Gastroesophageal sphincter (tissue), 4 donors: ENCODE results near the gene PLCL1. TPM values are rescaled to one million over a fixed set of nuclear protein-coding genes. Genes with fewer than 3 reads are reported as not detected.

Experiments
- ATAC-seq: fragments of 150-250 bp; one replicate; pipeline ENCODE4 v1.9.1; 2016; ENCODE audit warnings: mild to moderate bottlenecking, moderate library complexity
- H3K27ac ChIP-seq, 4 donors: fragments of 200-600 bp; sonication (generic) in 3 of 4; 1 replicate in 3 of 4; 2 replicates in 1 of 4; pipeline ENCODE4 v1.5.1; 2016 to 2019
- H3K27me3 ChIP-seq: fragments of 200-600 bp; sonication (generic); one replicate; pipeline ENCODE4 v1.5.1; 2019
- H3K36me3 ChIP-seq, 2 donors: fragments of 200-600 bp; sonication (generic); one replicate each; pipeline ENCODE4 v1.5.1; 2019; ENCODE audit warnings: control low read depth in 1 of 2
- H3K4me1 ChIP-seq, 3 donors: fragments of 200-600 bp; sonication (generic); 1 replicate in 2 of 3; 2 replicates in 1 of 3; pipeline ENCODE4 v1.5.1; 2016 to 2019; ENCODE audit warnings: control low read depth in 2 of 3
- H3K4me3 ChIP-seq, 2 donors: fragments of 200-600 bp; sonication (generic); one replicate each; pipeline ENCODE4 v1.5.1; 2019; ENCODE audit warnings: mild to moderate bottlenecking in 1 of 2, moderate library complexity in 1 of 2
- H3K9me3 ChIP-seq, 3 donors: fragments of 200-600 bp; sonication (generic); one replicate each; pipeline ENCODE4 v1.5.1; 2017 to 2019; ENCODE audit warnings: control low read depth in 2 of 3
- CTCF ChIP-seq, 4 experiments: fragments of 200-600 bp in 2 of 4; fragments of 450-650 bp in 2 of 4; sonication (generic) in 1 of 4; IDR thresholded peaks; one replicate each; pipeline ENCODE4 v1.5.1; 2017 to 2019; ENCODE audit warnings: antibody characterized with exemption in 4 of 4, mild to moderate bottlenecking in 2 of 4, moderate library complexity in 2 of 4
- EP300 ChIP-seq: sonication (generic); formaldehyde crosslinking; IDR thresholded peaks from one replicate; pipeline ENCODE4 v1.6.1; 2017; ENCODE audit warnings: antibody characterized with exemption, mild to moderate bottlenecking
- POLR2A ChIP-seq, 2 donors: fragments of 450-650 bp; IDR thresholded peaks; one replicate each; pipeline ENCODE4 v1.6.1; 2017; ENCODE audit warnings: antibody characterized with exemption in 2 of 2, mild to moderate bottlenecking in 2 of 2, moderate library complexity in 1 of 2
- POLR2AphosphoS5 ChIP-seq: sonication (generic); formaldehyde crosslinking; IDR thresholded peaks from one replicate; pipeline ENCODE4 v1.6.1; 2017; ENCODE audit warnings: antibody characterized with exemption
- WGBS, 2 donors: methylation state at CpG; one replicate each; pipeline ENCODE4 v1.1.5; 2018; ENCODE audit warnings: low coverage in 1 of 2; 5-methylcytosine and 5-hydroxymethylcytosine counted together
- total RNA-seq, 4 donors: library from RNA; depleted of rRNA; stranded (reverse); fragments of >200 nt; gene quantifications; one replicate each; pipeline ENCODE4 v1.1.0, GENCODE V29; 2016

Gene PLCL1
- total RNA-seq, 4 donors from 2014 or later: 23.4 to 89.2 (median 47.4) TPM

- Histone ChIP-seq H3K36me3 (peaks cover 0 to 23% of the 10 kb centered on the region in 2 donors), H3K27ac (peak overlapping the region in 1 of 4 donors; percentile 17), H3K4me3 (no peak overlapping the region), H3K9me3 (no peaks in the 10 kb centered on the region), H3K27me3 (no peaks in the 10 kb centered on the region), H3K4me1 (peaks cover 0 to 31% (median 10%) of the 10 kb centered on the region in 3 donors)
- WGBS, 2 donors: 20 to 33% methylated on average over 1 of the region's 1 CpG
- TF ChIP-seq EP300 (no peak), CTCF (IDR thresholded peaks at IDR 0.05) (no peak), POLR2A (IDR thresholded peaks at IDR 0.05) (no peak), POLR2AphosphoS5 (no peak)
- no peak for ATAC-seq
Observed at GRCh38 chr2:198100346-198100745, 296.0 kb downstream of the PLCL1 start.

- no peak overlapping the region for H3K4me3 ChIP-seq
- no peak overlapping the region for H3K27ac ChIP-seq
- no peak for ATAC-seq
- H3K27me3 ChIP-seq: no peaks in the 10 kb centered on the region
- TF ChIP-seq CTCF (IDR thresholded peaks at IDR 0.05) (no peak), EP300 (no peak), POLR2A (IDR thresholded peaks at IDR 0.05) (no peak)
- no peaks in the 10 kb centered on the region for H3K9me3 ChIP-seq
- peaks cover 0 to 39% (median 6%) of the 10 kb centered on the region in 3 donors for H3K4me1 ChIP-seq
- H3K36me3 ChIP-seq: peaks cover 0 to 23% of the 10 kb centered on the region in 2 donors
- WGBS, 2 donors: 86 to 92% methylated on average over 1 to 3 of the region's 3 CpGs
Observed at GRCh38 chr2:198101688-198102087, 297.3 kb downstream of the PLCL1 start.

GRCh38 chr2:198102120-198102519 is 297.7 kb downstream of the PLCL1 start:
- H3K9me3 ChIP-seq: no peaks in the 10 kb centered on the region
- no peak overlapping the region for H3K4me3 ChIP-seq
- peaks cover 0 to 23% of the 10 kb centered on the region in 2 donors for H3K36me3 ChIP-seq
- no peak overlapping the region for H3K27ac ChIP-seq
- 93 to 100% methylated on average over 3 of the region's 3 CpGs for WGBS, 2 donors
- no peak for TF ChIP-seq EP300
- no peak for TF ChIP-seq CTCF (IDR thresholded peaks at IDR 0.05)
- no peak for TF ChIP-seq POLR2A (IDR thresholded peaks at IDR 0.05)
- no peak for TF ChIP-seq POLR2AphosphoS5
- ATAC-seq: no peak
- peaks cover 0 to 36% (median 3%) of the 10 kb centered on the region in 3 donors for H3K4me1 ChIP-seq
- H3K27me3 ChIP-seq: no peaks in the 10 kb centered on the region

- no peak overlapping the region for H3K4me3 ChIP-seq
- H3K9me3 ChIP-seq: no peaks in the 10 kb centered on the region
- H3K36me3 ChIP-seq: peaks cover 0 to 23% of the 10 kb centered on the region in 2 donors
- ATAC-seq: no peak
- no peaks in the 10 kb centered on the region for H3K27me3 ChIP-seq
- H3K4me1 ChIP-seq: peaks cover 0 to 31% (median 0%) of the 10 kb centered on the region in 3 donors
- 21 to 41% methylated on average over 2 of the region's 2 CpGs for WGBS, 2 donors
- TF ChIP-seq CTCF (IDR thresholded peaks at IDR 0.05): no peak
- H3K27ac ChIP-seq: no peak overlapping the region
Observed at GRCh38 chr2:198102856-198103255, 298.5 kb downstream of the PLCL1 start.

GRCh38 chr2:198106621-198107385 is 302.4 kb downstream of the PLCL1 start:
- TF ChIP-seq POLR2AphosphoS5 (no peak), EP300 (no peak)
- ATAC-seq: peak; percentile 25
- Histone ChIP-seq H3K4me3 (no peak overlapping the region), H3K9me3 (no peaks in the 10 kb centered on the region), H3K27me3 (no peaks in the 10 kb centered on the region), H3K27ac (no peak overlapping the region), H3K36me3 (peaks cover 0 to 21% of the 10 kb centered on the region in 2 donors), H3K4me1 (peaks cover 0 to 21% (median 0%) of the 10 kb centered on the region in 3 donors)
- 87 to 100% methylated on average over 2 to 5 of the region's 5 CpGs for WGBS, 2 donors
